GM23338 (cell line): ENCODE measurements around the gene ALDH1B1. TPM values are rescaled to one million over a fixed set of nuclear protein-coding genes. Genes with fewer than 3 reads are reported as not detected.

Experiments used
- ATAC-seq: fragments of 200-7000 bp; cut with Tn5 transposase; 3 replicates; pipeline ENCODE4 v1.9.1; 2020
- DNase-seq: peaks from one replicate; pipeline ENCODE4 v3.0.0-alpha.2; 2015; ENCODE audit warnings: low spot score
- H2AFZ ChIP-seq: fragments of 200-600 bp; sonication (generic); 2 replicates; pipeline ENCODE4 v1.8.0; 2016; ENCODE audit warnings: antibody characterized with exemption, mild to moderate bottlenecking, moderate library complexity
- H3F3A ChIP-seq: fragments of 200-600 bp; sonication (generic); replicated peaks from 2 replicates; pipeline ENCODE4 v1.8.0; 2017; ENCODE audit warnings: antibody characterized with exemption, mixed run types, low read depth
- H3K27ac ChIP-seq: fragments of 200-600 bp; sonication (generic); 2 replicates; pipeline ENCODE4 v1.6.1; 2016; ENCODE audit warnings: low read depth
- H3K27me3 ChIP-seq: fragments of 200-600 bp; sonication (generic); 2 replicates; pipeline ENCODE4 v1.8.0; 2016; ENCODE audit warnings: mild to moderate bottlenecking, mixed run types, moderate library complexity; ENCODE audit not compliant: insufficient read depth
- H3K36me3 ChIP-seq: fragments of 200-600 bp; sonication (generic); 2 replicates; pipeline ENCODE4 v1.8.0; 2016; ENCODE audit warnings: mild to moderate bottlenecking; ENCODE audit not compliant: insufficient read depth
- H3K4me1 ChIP-seq: fragments of 200-600 bp; sonication (generic); 2 replicates; pipeline ENCODE4 v1.8.0; 2016; ENCODE audit warnings: mild to moderate bottlenecking, moderate library complexity; ENCODE audit not compliant: insufficient read depth
- H3K4me2 ChIP-seq: fragments of 200-600 bp; sonication (generic); 2 replicates; pipeline ENCODE4 v1.7.1; 2017; ENCODE audit warnings: mixed run types
- H3K4me3 ChIP-seq: fragments of 200-600 bp; sonication (generic); 2 replicates; pipeline ENCODE4 v1.6.1; 2016; ENCODE audit warnings: mixed run types
- H3K79me2 ChIP-seq: fragments of 200-600 bp; sonication (generic); replicated peaks from 2 replicates; pipeline ENCODE4 v1.8.0; 2017; ENCODE audit warnings: mild to moderate bottlenecking; ENCODE audit not compliant: insufficient read depth
- H3K9me2 ChIP-seq: fragments of 200-600 bp; sonication (generic); 2 replicates; pipeline ENCODE4 v1.8.0; 2017; ENCODE audit not compliant: insufficient read depth
- H4K20me1 ChIP-seq: fragments of 200-600 bp; sonication (generic); replicated peaks from 2 replicates; pipeline ENCODE4 v1.8.0; 2017; ENCODE audit warnings: mild to moderate bottlenecking; ENCODE audit not compliant: insufficient read depth
- H3K27ac Mint-ChIP-seq: 2 replicates; pipeline ENCODE4 v1.8.0; 2020; ENCODE audit warnings: inconsistent platforms, mild to moderate bottlenecking, moderate library complexity, mixed read lengths
- H3K27me3 Mint-ChIP-seq: 3 replicates; pipeline ENCODE4 v1.8.0; 2022; ENCODE audit warnings: low read depth, mild to moderate bottlenecking, moderate library complexity, mixed read lengths, inconsistent platforms; ENCODE audit not compliant: insufficient read depth, poor library complexity
- H3K36me3 Mint-ChIP-seq: 3 replicates; pipeline ENCODE4 v1.8.0; 2021; ENCODE audit warnings: low read depth, mild to moderate bottlenecking, inconsistent platforms, moderate library complexity, mixed read lengths
- H3K4me1 Mint-ChIP-seq: 3 replicates; pipeline ENCODE4 v1.8.0; 2020; ENCODE audit warnings: mild to moderate bottlenecking, inconsistent platforms, mixed read lengths
- H3K4me3 Mint-ChIP-seq: 3 replicates; pipeline ENCODE4 v1.8.0; 2021; ENCODE audit warnings: moderate library complexity, mild to moderate bottlenecking, inconsistent platforms, mixed read lengths
- H3K9me3 Mint-ChIP-seq: 3 replicates; pipeline ENCODE4 v1.8.0; 2020; ENCODE audit warnings: moderate library complexity, mild to moderate bottlenecking, inconsistent platforms, mixed read lengths
- CREB1 ChIP-seq: fragments of 250-450 bp; sonication (Bioruptor Pico); IDR thresholded peaks from 2 replicates; pipeline ENCODE4 v1.5.0; 2020; ENCODE audit warnings: low read depth, mild to moderate bottlenecking, moderate library complexity
- CTCF ChIP-seq, 2 experiments: fragments of 200-600 bp in 1 of 2; sonication (generic) in 1 of 2; conservative IDR thresholded peaks; 2 replicates each; pipeline versions ENCODE4 v1.5.1 to v1.6.1; 2016 to 2017; ENCODE audit warnings: antibody characterized with exemption in 2 of 2, low read depth in 2 of 2, mild to moderate bottlenecking in 2 of 2, moderate library complexity in 1 of 2
- ETS1 ChIP-seq: IDR thresholded peaks from 2 replicates; pipeline ENCODE4 v1.6.1; 2016; ENCODE audit warnings: antibody characterized with exemption
- EZH2 ChIP-seq: fragments of 200-600 bp; sonication (generic); IDR thresholded peaks from one replicate; pipeline ENCODE4 v1.8.0; 2017; ENCODE audit warnings: antibody characterized with exemption, mild to moderate bottlenecking, low read depth; ENCODE audit not compliant: unreplicated experiment
- EZH2phosphoT487 ChIP-seq: fragments of 200-600 bp; sonication (generic); IDR thresholded peaks from one replicate; pipeline ENCODE4 v1.8.1; 2018; ENCODE audit warnings: antibody characterized with exemption; ENCODE audit not compliant: unreplicated experiment
- JUNB ChIP-seq: IDR thresholded peaks from one replicate; pipeline ENCODE4 v1.6.1; 2016; ENCODE audit warnings: antibody characterized with exemption; ENCODE audit not compliant: unreplicated experiment
- NANOG ChIP-seq: IDR thresholded peaks from 2 replicates; pipeline ENCODE4 v1.6.1; 2016; ENCODE audit warnings: antibody characterized with exemption, borderline replicate concordance
- POLR2AphosphoS5 ChIP-seq: IDR thresholded peaks from 2 replicates; pipeline ENCODE4 v1.6.1; 2016; ENCODE audit warnings: antibody characterized with exemption, low read depth
- STAT1 ChIP-seq: IDR thresholded peaks from one replicate; pipeline ENCODE4 v1.6.1; 2016; ENCODE audit warnings: antibody characterized with exemption; ENCODE audit not compliant: unreplicated experiment
- ZNF114 ChIP-seq: fragments of 250-450 bp; sonication (Bioruptor Pico); IDR thresholded peaks from 2 replicates; pipeline ENCODE4 v1.5.0; 2020; ENCODE audit warnings: mild to moderate bottlenecking, moderate library complexity
- polyA plus RNA-seq: library from polyadenylated mRNA; unstranded; fragments of >200 nt; fragmentation: Nextera tagmentation; extraction: Ambion mirVana; gene quantifications from 2 replicates; pipeline ENCODE4 v1.2.1, GENCODE V29; 2016
- total RNA-seq: library from RNA; depleted of rRNA; stranded (reverse); fragments of >200 nt; shearing (Covaris generic); gene quantifications from 2 replicates; pipeline ENCODE4 v1.2.3, GENCODE V29; 2014
- TF ChIP-seq, protein P1 (sequence below): IDR thresholded peaks from one replicate; pipeline ENCODE4 v1.6.1; 2018; ENCODE audit warnings: antibody characterized with exemption; ENCODE audit not compliant: unreplicated experiment

The ALDH1B1 gene
- total and polyA plus RNA-seq, 2 experiments from 2014 or later = 37.5 to 74.8 TPM

DNA sequence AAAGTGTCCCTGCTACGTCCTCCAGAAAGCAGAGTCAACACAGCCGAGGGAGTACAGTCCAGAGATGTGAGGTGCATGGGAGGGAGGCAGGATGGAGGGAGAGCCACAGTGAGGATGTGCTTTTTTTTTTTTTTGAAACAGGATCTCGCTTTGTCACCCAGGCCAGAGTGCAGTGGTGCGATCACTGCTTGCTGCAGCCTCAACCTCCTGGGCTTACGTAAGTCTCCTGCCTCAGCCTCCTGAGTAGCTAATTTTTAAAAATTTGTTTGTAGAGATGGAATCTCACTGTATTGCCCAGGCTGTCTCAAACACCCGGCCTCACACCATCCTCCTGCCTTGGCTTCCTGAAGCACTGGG, 33.2 kb upstream of the ALDH1B1 start (continued):
- no peak for TF ChIP-seq ETS1
- no peak for TF ChIP-seq EZH2
- TF ChIP-seq EZH2phosphoT487 = no peak
- no peak for TF ChIP-seq CTCF (conservative IDR thresholded peaks at IDR 0.05; ENCODE audit: low read depth in 2 of 2)
- no peak for TF ChIP-seq NANOG
- no peak for TF ChIP-seq CREB1 (CRISPR knock-in tag)
- TF ChIP-seq JUNB = no peak
- TF ChIP-seq, protein P1, sequence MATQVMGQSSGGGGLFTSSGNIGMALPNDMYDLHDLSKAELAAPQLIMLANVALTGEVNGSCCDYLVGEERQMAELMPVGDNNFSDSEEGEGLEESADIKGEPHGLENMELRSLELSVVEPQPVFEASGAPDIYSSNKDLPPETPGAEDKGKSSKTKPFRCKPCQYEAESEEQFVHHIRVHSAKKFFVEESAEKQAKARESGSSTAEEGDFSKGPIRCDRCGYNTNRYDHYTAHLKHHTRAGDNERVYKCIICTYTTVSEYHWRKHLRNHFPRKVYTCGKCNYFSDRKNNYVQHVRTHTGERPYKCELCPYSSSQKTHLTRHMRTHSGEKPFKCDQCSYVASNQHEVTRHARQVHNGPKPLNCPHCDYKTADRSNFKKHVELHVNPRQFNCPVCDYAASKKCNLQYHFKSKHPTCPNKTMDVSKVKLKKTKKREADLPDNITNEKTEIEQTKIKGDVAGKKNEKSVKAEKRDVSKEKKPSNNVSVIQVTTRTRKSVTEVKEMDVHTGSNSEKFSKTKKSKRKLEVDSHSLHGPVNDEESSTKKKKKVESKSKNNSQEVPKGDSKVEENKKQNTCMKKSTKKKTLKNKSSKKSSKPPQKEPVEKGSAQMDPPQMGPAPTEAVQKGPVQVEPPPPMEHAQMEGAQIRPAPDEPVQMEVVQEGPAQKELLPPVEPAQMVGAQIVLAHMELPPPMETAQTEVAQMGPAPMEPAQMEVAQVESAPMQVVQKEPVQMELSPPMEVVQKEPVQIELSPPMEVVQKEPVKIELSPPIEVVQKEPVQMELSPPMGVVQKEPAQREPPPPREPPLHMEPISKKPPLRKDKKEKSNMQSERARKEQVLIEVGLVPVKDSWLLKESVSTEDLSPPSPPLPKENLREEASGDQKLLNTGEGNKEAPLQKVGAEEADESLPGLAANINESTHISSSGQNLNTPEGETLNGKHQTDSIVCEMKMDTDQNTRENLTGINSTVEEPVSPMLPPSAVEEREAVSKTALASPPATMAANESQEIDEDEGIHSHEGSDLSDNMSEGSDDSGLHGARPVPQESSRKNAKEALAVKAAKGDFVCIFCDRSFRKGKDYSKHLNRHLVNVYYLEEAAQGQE = no peak
- TF ChIP-seq STAT1 = no peak

- no peak for DNase-seq
- Histone ChIP-seq H3K4me1 (0 out of 2 replicates have a peak, but pooled peaks cover 7% of the 10 kb centered on the region), H3K9me2 (no peaks in the 10 kb centered on the region), H3F3A (no peaks in the 10 kb centered on the region), H4K20me1 (no peaks in the 10 kb centered on the region), H2AFZ (no peak overlapping the region), H3K4me2 (no peak overlapping the region), H3K79me2 (no peaks in the 10 kb centered on the region), H3K27me3 (no peaks in the 10 kb centered on the region), H3K4me3 (no peak overlapping the region), H3K36me3 (no peaks in the 10 kb centered on the region), H3K27ac (no peak overlapping the region)
- no peaks in the 10 kb centered on the region for H3K9me3 Mint-ChIP-seq
- ATAC-seq = no peak
- no peak overlapping the region; the same call in 2 of the 3 replicates for H3K4me3 Mint-ChIP-seq
- peaks cover 6% of the 10 kb centered on the region for H3K27me3 Mint-ChIP-seq
- peaks cover 2% of the 10 kb centered on the region; the same call in 2 of the 3 replicates for H3K4me1 Mint-ChIP-seq
- no peaks in the 10 kb centered on the region for H3K36me3 Mint-ChIP-seq
- H3K27ac Mint-ChIP-seq = no peak overlapping the region
- TF ChIP-seq, protein P1 = no peak
- no peak for TF ChIP-seq NANOG
- TF ChIP-seq CTCF (conservative IDR thresholded peaks at IDR 0.05; ENCODE audit: low read depth in 2 of 2) = no peak
- no peak for TF ChIP-seq POLR2AphosphoS5
- no peak for TF ChIP-seq ZNF114 (CRISPR knock-in tag)
- no peak for TF ChIP-seq EZH2
- TF ChIP-seq ETS1 = no peak
- TF ChIP-seq CREB1 (CRISPR knock-in tag) = no peak
These were observed 32.7 kb upstream of the ALDH1B1 start for GRCh38 chr9:38359689-38360385.
